ENCODE measurements around the gene SYMPK.

DNA sequence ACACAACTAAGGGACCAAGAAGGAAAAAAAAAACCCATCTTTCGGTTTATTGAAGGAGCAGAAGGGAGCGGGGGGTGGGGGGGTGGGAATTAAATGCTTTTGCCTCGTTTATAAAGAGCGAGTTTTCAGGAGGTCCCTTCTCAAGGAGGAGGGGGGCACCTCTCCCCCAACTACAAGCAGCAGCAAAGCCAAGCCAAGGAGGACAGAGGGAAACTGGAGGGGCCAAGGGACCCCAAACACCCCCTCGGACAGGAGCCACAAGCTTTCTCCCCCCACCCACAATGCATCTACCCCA lies 20.6 kb upstream of the SYMPK start:
- TF ChIP-seq, protein P1, sequence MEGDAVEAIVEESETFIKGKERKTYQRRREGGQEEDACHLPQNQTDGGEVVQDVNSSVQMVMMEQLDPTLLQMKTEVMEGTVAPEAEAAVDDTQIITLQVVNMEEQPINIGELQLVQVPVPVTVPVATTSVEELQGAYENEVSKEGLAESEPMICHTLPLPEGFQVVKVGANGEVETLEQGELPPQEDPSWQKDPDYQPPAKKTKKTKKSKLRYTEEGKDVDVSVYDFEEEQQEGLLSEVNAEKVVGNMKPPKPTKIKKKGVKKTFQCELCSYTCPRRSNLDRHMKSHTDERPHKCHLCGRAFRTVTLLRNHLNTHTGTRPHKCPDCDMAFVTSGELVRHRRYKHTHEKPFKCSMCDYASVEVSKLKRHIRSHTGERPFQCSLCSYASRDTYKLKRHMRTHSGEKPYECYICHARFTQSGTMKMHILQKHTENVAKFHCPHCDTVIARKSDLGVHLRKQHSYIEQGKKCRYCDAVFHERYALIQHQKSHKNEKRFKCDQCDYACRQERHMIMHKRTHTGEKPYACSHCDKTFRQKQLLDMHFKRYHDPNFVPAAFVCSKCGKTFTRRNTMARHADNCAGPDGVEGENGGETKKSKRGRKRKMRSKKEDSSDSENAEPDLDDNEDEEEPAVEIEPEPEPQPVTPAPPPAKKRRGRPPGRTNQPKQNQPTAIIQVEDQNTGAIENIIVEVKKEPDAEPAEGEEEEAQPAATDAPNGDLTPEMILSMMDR (conservative IDR thresholded peaks at IDR 0.05; ENCODE audit: low read length) = no peak; the same call in 1 of the 2 replicates
- no peak for TF ChIP-seq EZH2phosphoT487 (IDR thresholded peaks at IDR 0.05; ENCODE audit: borderline replicate concordance, low read depth, low read length)

Measured in OCI-LY7 (cell line).